Psoas muscle (tissue), 8 donors: ENCODE data around the gene RBMS3. TPM values are rescaled to one million over a fixed set of nuclear protein-coding genes. Genes with fewer than 3 reads are reported as not detected.

Experiments used
- ATAC-seq, 4 donors: fragments of 200-7000 bp; cut with Tn5 transposase; one replicate each; pipeline ENCODE4 v1.9.1; 2020; ENCODE audit warnings: moderate library complexity in 3 of 4, mild to moderate bottlenecking in 2 of 4
- DNase-seq, 2 donors: peaks; one replicate each; pipeline ENCODE4 v3.0.0-alpha.2; 2020
- H3K27ac ChIP-seq: fragments of 200-600 bp; one replicate; pipeline ENCODE4 v1.8.0; 2022
- H3K27me3 ChIP-seq, 3 donors: fragments of 200-600 bp in 1 of 3; one replicate each; pipeline versions ENCODE4 v1.6.1 to v1.8.0; 2013 to 2022; ENCODE audit warnings: low read length in 2 of 3, mild to moderate bottlenecking in 2 of 3, moderate library complexity in 1 of 3; ENCODE audit not compliant: insufficient read depth in 3 of 3
- H3K36me3 ChIP-seq, 2 donors: fragments of 200-600 bp in 1 of 2; one replicate each; pipeline versions ENCODE4 v1.6.1 to v1.8.0; 2013 to 2022; ENCODE audit warnings: low read depth in 1 of 2, mild to moderate bottlenecking in 1 of 2, moderate library complexity in 1 of 2; ENCODE audit not compliant: insufficient read depth in 1 of 2
- H3K4me1 ChIP-seq: fragments of 200-600 bp; one replicate; pipeline ENCODE4 v1.8.0; 2022
- H3K4me3 ChIP-seq: fragments of 200-600 bp; one replicate; pipeline ENCODE4 v1.8.0; 2022; ENCODE audit warnings: mild to moderate bottlenecking
- H3K9me3 ChIP-seq: fragments of 200-600 bp; one replicate; pipeline ENCODE4 v1.8.0; 2022
- WGBS, 3 donors: extraction: QIAGEN DNeasy Blood & Tissue Kit; methylation state at CpG; one replicate each; pipeline versions ENCODE4 v1.1.6 to v1.1.7; 2013; 5-methylcytosine and 5-hydroxymethylcytosine counted together
- intact Hi-C, 2 donors: fragments of 100-400 bp; cut with DNase I; formaldehyde crosslinking; loops; one replicate each; pipeline versions ENCODE4 v1.11.0 to v1.14.2; 2022
- polyA plus RNA-seq, 3 donors: library from polyadenylated mRNA; stranded (reverse); fragments of 200-250 nt; gene quantifications; one replicate each; pipeline ENCODE4 v1.2.3, GENCODE V29; 2013
- total RNA-seq, 4 donors: library from RNA; stranded (reverse); fragmentation: NEBNext Ultra II Directional in 2 of 4; extraction: Animal tissue kit (Norgen Biotek cat#: 25700) in 2 of 4; gene quantifications; one replicate each; pipeline versions ENCODE4 v1.2.1 to v1.2.4, GENCODE V29; 2021 to 2023
- TF ChIP-seq, protein P1 (sequence below): fragments of 200-600 bp; IDR thresholded peaks from one replicate; pipeline ENCODE4 v1.8.0; 2022; ENCODE audit warnings: antibody characterized with exemption
- donor health status: healthy with polysubstance abuse.
- donor health status: DM: no; HTN: no; CAD: no; lungs with moderate emphysema.
- donor health status: Bipolar disorder and iron deficiency.
- donor health status: healthy.
- donor health status: DM: yes; HTN: yes; CAD: no.
- donor health status: DM: no; HTN: no; CAD: no.
- donor health status: DM: no; HTN: no; CAD: no.
- donor health status: DM: yes; HTN: yes; CAD: no.

Gene RBMS3
- total and polyA plus RNA-seq, 7 donors = 3.8 to 34.5 (median 23.5) TPM

GRCh38 chr3:29511701-29512100, 230.8 kb downstream of the RBMS3 start:
- DNase-seq (no peak), ATAC-seq (no peak)
- Histone ChIP-seq H3K27ac (no peak overlapping the region), H3K36me3 (no peaks in the 10 kb centered on the region), H3K9me3 (no peaks in the 10 kb centered on the region), H3K4me3 (no peak overlapping the region), H3K4me1 (peaks cover 47% of the 10 kb centered on the region), H3K27me3 (no peaks in the 10 kb centered on the region)
- intact Hi-C loops = loop anchor here in 1 of 2 donors (5.0 kb wide), 1 partner anchor 229 kb away; the partner anchor contains the start of gene RBMS3
- TF ChIP-seq, protein P1, sequence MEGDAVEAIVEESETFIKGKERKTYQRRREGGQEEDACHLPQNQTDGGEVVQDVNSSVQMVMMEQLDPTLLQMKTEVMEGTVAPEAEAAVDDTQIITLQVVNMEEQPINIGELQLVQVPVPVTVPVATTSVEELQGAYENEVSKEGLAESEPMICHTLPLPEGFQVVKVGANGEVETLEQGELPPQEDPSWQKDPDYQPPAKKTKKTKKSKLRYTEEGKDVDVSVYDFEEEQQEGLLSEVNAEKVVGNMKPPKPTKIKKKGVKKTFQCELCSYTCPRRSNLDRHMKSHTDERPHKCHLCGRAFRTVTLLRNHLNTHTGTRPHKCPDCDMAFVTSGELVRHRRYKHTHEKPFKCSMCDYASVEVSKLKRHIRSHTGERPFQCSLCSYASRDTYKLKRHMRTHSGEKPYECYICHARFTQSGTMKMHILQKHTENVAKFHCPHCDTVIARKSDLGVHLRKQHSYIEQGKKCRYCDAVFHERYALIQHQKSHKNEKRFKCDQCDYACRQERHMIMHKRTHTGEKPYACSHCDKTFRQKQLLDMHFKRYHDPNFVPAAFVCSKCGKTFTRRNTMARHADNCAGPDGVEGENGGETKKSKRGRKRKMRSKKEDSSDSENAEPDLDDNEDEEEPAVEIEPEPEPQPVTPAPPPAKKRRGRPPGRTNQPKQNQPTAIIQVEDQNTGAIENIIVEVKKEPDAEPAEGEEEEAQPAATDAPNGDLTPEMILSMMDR = no peak
- WGBS, 3 donors = 68 to 73% (median 71%) methylated on average over 1 of the region's 1 CpG

GRCh38 chr3:29512641-29513040, 231.8 kb downstream of the RBMS3 start:
- ATAC-seq (no peak), DNase-seq (no peak)
- intact Hi-C loops = loop anchor here in 1 of 2 donors (5.0 kb wide), 1 partner anchor 230 kb away; the partner anchor contains the start of gene RBMS3
- Histone ChIP-seq H3K4me3 (peak overlapping the region; percentile 38), H3K27me3 (no peaks in the 10 kb centered on the region), H3K4me1 (peaks cover 47% of the 10 kb centered on the region), H3K36me3 (no peaks in the 10 kb centered on the region), H3K27ac (no peak overlapping the region), H3K9me3 (no peaks in the 10 kb centered on the region)
- TF ChIP-seq, protein P1 = no peak
- 65 to 76% (median 70%) methylated on average over 4 of the region's 4 CpGs for WGBS, 3 donors

DNA sequence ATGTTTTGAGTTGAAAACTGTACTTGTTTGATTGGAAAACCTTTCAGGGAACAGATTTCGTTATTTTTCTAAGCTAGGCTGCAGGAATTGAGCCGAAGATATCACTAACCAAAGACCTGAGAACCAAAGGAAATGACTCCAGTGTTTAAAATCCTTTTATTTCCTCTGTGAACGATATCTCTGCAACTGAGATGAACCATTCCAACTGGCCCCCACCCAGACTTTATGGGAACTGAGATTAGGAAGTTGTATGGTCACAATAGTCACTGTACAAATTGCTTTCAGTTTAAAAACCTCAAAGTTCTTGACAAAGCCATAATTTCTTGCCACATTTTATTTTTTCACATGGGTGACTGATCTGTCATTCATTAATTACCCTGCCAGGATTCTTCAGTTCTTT, 232.4 kb downstream of the RBMS3 start:
- no peak for ATAC-seq
- H3K9me3 ChIP-seq = no peaks in the 10 kb centered on the region
- H3K4me1 ChIP-seq = peaks cover 51% of the 10 kb centered on the region
- TF ChIP-seq, protein P1 = no peak
- peak overlapping the region; percentile 23 for H3K27ac ChIP-seq
- DNase-seq = no peak
- intact Hi-C loops = loop anchor here in 1 of 2 donors (5.0 kb wide), 1 partner anchor 231 kb away; the partner anchor contains the start of gene RBMS3
- 23 to 37% (median 23%) methylated on average over 3 of the region's 3 CpGs for WGBS, 3 donors
- H3K4me3 ChIP-seq = peak overlapping the region; percentile 38
- H3K36me3 ChIP-seq = no peaks in the 10 kb centered on the region
- no peaks in the 10 kb centered on the region for H3K27me3 ChIP-seq

DNA sequence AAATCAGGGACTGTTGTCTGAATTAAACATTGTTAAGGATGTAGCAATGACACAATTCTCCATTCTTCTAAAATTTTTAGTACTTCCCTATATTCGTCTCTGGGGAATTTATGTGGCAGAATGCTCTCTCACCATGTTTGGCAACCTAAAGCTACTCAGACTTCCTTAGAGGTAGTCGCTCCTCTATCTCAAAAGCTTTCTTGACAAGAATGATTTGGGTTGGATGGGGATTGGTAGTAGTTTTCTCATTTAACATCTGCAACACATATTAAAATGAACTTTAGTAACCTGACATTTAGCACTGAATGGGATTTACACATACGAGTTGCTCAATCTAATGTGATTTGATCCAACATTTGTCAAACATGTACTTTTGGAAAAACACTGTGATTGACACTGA, 233.3 kb downstream of the RBMS3 start:
- H3K4me3 ChIP-seq = no peak overlapping the region
- peak in 1 of 4 donors; percentile 28 for ATAC-seq
- DNase-seq = no peak
- peak overlapping the region; percentile 23 for H3K27ac ChIP-seq
- TF ChIP-seq, protein P1 = no peak
- no peaks in the 10 kb centered on the region for H3K9me3 ChIP-seq
- H3K4me1 ChIP-seq = peaks cover 51% of the 10 kb centered on the region
- WGBS, 3 donors = 21 to 38% (median 24%) methylated on average over 3 of the region's 3 CpGs
- intact Hi-C loops = loop anchor here in 1 of 2 donors (5.0 kb wide), 1 partner anchor 232 kb away; the partner anchor contains the start of gene RBMS3
- H3K27me3 ChIP-seq = no peaks in the 10 kb centered on the region
- H3K36me3 ChIP-seq = no peaks in the 10 kb centered on the region

DNA sequence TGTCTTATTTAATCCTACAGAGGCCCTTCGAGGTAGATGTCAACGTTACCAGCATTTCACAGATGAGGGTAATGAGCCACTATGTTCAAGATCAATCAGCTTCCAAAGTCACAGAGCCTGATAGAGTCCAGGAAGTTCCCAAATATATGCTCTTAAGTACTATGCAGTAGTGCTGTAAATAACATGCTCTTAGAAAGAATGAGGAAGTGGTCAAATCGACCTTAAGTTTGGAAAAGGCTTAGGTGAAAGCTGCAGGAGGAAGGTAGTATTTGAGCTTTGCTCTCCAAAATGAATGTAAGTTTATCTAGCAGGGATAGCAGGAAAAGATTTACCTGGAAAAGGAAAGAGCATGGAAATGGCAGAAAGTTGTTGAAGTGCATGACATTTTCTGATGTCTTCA, 234.0 kb downstream of the RBMS3 start:
- intact Hi-C loops = loop anchor here in 1 of 2 donors (5.0 kb wide), 1 partner anchor 233 kb away; the partner anchor contains the start of gene RBMS3

More for the DNA sequence above, 234.0 kb downstream of the RBMS3 start:
- Histone ChIP-seq H3K4me3 (no peak overlapping the region), H3K27ac (peak overlapping the region; percentile 23), H3K9me3 (no peaks in the 10 kb centered on the region), H3K36me3 (no peaks in the 10 kb centered on the region), H3K27me3 (no peaks in the 10 kb centered on the region), H3K4me1 (peaks cover 51% of the 10 kb centered on the region)
- TF ChIP-seq, protein P1 = no peak
- 46 to 62% (median 54%) methylated on average over 3 of the region's 3 CpGs for WGBS, 3 donors
- ATAC-seq = no peak
- no peak for DNase-seq
